ENCODE measurements around the gene SRSF1. TPM values are rescaled to one million over a fixed set of nuclear protein-coding genes. Genes with fewer than 3 reads are reported as not detected.
"Not testable (repeated sequence)": the region's sequence is repeated elsewhere in the genome, so short reads cannot be mapped to it uniquely, and the experiment has no call there.

SRSF1 gene
- total RNA-seq, 4 donors from 2014 or later: 134 to 223 (median 200) TPM

- H3K27ac ChIP-seq: no peak overlapping the region
- intact Hi-C loops (cut with DNase I): no loop called here
- H3K4me1 ChIP-seq: no peaks in the 10 kb centered on the region
- no peaks in the 10 kb centered on the region for H3K36me3 ChIP-seq
- H3K9me3 ChIP-seq: no peaks in the 10 kb centered on the region
- DNase-seq: no peak
- no peak overlapping the region for H3K4me3 ChIP-seq
- 87 to 96% methylated on average over 6 of the region's 6 CpGs for WGBS, 2 donors
- TF ChIP-seq POLR2A (IDR thresholded peaks at IDR 0.05): no peak
- TF ChIP-seq CTCF (IDR thresholded peaks at IDR 0.05): no peak
- no peaks in the 10 kb centered on the region for H3K27me3 ChIP-seq
These were observed 43.9 kb downstream of the SRSF1 start for GRCh38 chr17:57963149-57963511.

- Histone ChIP-seq H3K36me3 (no peaks in the 10 kb centered on the region), H3K27ac (no peak overlapping the region), H3K9me3 (no peaks in the 10 kb centered on the region), H3K4me3 (no peak overlapping the region), H3K4me1 (no peaks in the 10 kb centered on the region), H3K27me3 (no peaks in the 10 kb centered on the region)
- intact Hi-C loops (cut with DNase I): no loop called here
- TF ChIP-seq CTCF (IDR thresholded peaks at IDR 0.05): no peak
- no peak for DNase-seq
- WGBS, 2 donors: 71 to 72% methylated on average over 8 of the region's 8 CpGs
These were observed 44.5 kb downstream of the SRSF1 start for GRCh38 chr17:57962279-57963148.

- intact Hi-C loops (cut with DNase I): loop anchor here (10.0 kb wide), 1 partner anchor 95 kb away; no protein-coding TSS in a partner anchor
These were observed 47.1 kb downstream of the SRSF1 start for GRCh38 chr17:57959929-57960328.

GRCh38 chr17:57958391-57958790 lies 48.7 kb downstream of the SRSF1 start:
- not testable (repeated sequence) for H3K27ac ChIP-seq, H3K4me3 ChIP-seq, H3K9me3 ChIP-seq, H3K36me3 ChIP-seq, DNase-seq, H3K27me3 ChIP-seq
- intact Hi-C loops (cut with DNase I): loop anchor here (10.0 kb wide), 1 partner anchor 94 kb away; no protein-coding TSS in a partner anchor
- peaks cover 18 to 28% (median 22%) of the 10 kb centered on the region in 3 donors for H3K4me1 ChIP-seq
- WGBS, 2 donors: 96% methylated on average over 9 to 14 of the region's 15 CpGs

More at GRCh38 chr17:57959929-57960328, 47.1 kb downstream of the SRSF1 start:
- Histone ChIP-seq H3K4me1 (peaks cover 9 to 14% (median 10%) of the 10 kb centered on the region in 3 donors), H3K36me3 (no peaks in the 10 kb centered on the region), H3K27me3 (no peaks in the 10 kb centered on the region), H3K4me3 (no peak overlapping the region), H3K27ac (no peak overlapping the region), H3K9me3 (no peaks in the 10 kb centered on the region)
- WGBS, 2 donors: 93 to 94% methylated on average over 6 of the region's 6 CpGs
- DNase-seq: no peak
- TF ChIP-seq CTCF (IDR thresholded peaks at IDR 0.05): no peak
- TF ChIP-seq POLR2A (IDR thresholded peaks at IDR 0.05): no peak

GRCh38 chr17:57957886-57958285 lies 49.2 kb downstream of the SRSF1 start:
- intact Hi-C loops (cut with DNase I): loop anchor here (10.0 kb wide), 1 partner anchor 93 kb away; no protein-coding TSS in a partner anchor
- no peaks in the 10 kb centered on the region for H3K27me3 ChIP-seq
- no peaks in the 10 kb centered on the region for H3K36me3 ChIP-seq
- peaks cover 22 to 33% (median 23%) of the 10 kb centered on the region in 3 donors for H3K4me1 ChIP-seq
- no peak for TF ChIP-seq POLR2A (IDR thresholded peaks at IDR 0.05)
- no peak for TF ChIP-seq CTCF (IDR thresholded peaks at IDR 0.05)
- no peak overlapping the region for H3K4me3 ChIP-seq
- WGBS, 2 donors: 88 to 95% methylated on average over 3 of the region's 3 CpGs
- H3K27ac ChIP-seq: no peak overlapping the region
- no peaks in the 10 kb centered on the region for H3K9me3 ChIP-seq
- DNase-seq: no peak
